ELR (cell line): ENCODE results near the gene APOLD1.
"Not testable (repeated sequence)": the region's sequence is repeated elsewhere in the genome, so short reads cannot be mapped to it uniquely, and the experiment has no call there.

ENCODE experiments used
- DNase-seq: peaks from one replicate; pipeline ENCODE4 v3.0.0-alpha.2; 2015; ENCODE audit warnings: low read depth

APOLD1 gene

DNA sequence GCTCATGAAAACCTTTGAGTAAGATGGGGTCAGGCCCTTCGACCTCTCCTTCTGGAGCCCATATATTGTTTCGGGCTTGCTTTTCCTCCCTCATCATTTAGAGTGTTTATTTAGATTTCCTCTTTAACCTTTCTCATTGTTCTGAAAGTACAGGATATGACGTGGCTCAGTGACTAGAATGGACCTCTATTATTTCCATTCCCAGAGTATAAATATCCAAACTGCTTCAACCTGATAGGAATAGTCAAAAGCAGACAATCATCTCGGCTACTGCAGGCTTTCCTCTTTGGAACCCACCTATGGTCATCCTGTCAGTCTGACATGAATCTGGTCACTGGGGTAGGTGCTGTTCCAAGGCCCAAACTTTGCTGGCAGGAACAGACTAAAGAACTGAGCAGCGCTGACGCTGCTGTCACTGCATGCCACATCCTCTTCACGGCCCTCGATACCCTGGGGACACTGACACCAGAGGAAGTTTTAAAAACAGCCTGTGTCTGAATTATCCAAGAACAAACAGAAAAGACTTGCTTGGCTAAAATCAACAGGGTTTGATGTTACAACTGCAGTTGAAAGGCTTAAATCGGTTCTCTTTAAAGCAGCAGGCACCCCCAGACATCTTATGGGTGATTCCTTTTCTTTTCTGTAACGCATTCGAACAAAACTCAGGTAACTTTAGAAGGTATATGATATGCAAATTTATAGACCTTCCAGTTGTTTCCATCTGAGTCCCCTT, 22.7 kb downstream of the APOLD1 start:
- DNase-seq, result peak; percentile 82

DNA sequence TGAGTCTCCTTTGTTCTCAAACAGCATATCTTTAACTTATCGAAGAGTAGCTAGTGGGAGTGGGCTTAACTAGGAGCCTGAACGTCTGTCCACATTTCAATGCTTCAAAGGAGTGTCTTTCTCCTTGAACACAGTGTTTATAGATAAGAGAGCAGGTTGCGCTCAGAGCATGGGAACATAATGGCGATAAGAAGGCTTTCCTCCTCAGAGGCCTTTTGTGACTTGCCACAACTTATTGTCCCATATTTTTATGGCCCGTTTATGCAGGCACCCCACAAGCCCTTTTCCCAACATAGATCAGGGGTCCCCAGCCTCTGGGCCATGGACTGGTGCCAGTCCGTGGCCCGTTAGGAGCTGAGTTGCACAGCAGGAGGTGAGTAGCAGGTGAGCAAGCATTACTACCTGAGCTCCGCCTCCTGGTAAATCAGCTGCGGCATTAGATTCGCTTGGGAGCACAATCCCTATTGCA, 25.1 kb downstream of the APOLD1 start:
- DNase-seq, result no peak

DNA sequence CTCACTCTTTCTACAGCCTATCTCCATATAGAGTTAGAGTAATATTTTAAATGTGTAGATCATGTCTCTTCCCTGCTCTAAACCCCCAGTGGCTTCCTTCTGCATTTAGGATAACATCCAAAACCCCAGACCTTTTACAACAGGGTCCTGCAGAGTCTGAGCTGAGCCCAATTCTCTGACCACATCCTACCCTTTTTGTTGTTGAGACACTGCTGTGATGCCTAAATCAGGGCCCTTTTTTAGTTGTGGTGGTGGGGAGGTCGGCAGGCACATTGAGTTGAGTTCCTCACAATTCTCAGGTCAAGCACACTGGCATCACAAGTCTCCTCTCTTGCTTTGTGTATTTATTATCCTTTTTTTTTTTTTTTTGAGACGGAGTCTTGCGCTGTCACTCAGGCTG, 25.9 kb downstream of the APOLD1 start:
- DNase-seq, result no peak

DNA sequence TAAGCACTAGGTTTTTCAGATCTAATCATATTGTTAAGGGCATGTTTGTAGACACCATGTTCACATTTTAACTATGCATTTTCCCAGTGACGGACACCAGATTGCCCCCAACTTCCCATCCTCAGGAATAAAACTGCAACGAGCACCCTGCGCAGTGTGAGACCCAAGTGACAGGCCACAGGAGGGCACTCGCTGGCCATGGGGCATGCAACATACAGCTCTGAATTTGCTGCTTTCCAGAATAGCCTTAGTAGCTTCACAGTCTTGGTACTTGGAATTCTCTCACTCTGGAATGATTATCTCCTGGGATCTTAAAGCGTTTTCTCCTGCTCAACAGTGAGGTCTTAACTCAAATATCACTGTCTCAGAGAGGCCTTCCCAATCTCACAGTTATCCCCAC, 26.7 kb downstream of the APOLD1 start:
- peak; percentile 26 for DNase-seq

DNA sequence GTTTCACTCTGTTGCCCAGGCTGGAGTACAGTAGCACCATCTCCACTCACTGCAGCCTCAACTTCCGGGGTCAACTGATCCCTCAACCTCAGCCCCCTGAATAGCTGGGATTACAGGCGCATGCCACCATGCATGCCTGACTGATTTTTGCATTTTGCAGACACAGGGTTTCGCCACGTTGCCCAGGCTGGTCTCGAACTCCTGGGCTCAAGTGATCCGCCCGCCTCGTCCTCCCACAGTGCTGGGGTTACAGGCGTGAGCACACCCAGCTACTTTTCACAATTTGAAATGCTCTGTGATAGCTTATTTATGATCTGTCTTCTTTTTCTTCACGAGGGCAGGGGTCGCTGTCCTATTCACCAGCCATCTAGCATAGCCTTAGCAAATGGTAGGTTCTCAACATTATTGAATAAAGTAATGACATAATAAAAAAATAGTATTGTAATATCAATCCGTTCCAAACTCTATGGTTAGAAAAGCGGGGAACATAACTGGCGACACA, 27.2 kb downstream of the APOLD1 start:
- DNase-seq, result no peak

DNA sequence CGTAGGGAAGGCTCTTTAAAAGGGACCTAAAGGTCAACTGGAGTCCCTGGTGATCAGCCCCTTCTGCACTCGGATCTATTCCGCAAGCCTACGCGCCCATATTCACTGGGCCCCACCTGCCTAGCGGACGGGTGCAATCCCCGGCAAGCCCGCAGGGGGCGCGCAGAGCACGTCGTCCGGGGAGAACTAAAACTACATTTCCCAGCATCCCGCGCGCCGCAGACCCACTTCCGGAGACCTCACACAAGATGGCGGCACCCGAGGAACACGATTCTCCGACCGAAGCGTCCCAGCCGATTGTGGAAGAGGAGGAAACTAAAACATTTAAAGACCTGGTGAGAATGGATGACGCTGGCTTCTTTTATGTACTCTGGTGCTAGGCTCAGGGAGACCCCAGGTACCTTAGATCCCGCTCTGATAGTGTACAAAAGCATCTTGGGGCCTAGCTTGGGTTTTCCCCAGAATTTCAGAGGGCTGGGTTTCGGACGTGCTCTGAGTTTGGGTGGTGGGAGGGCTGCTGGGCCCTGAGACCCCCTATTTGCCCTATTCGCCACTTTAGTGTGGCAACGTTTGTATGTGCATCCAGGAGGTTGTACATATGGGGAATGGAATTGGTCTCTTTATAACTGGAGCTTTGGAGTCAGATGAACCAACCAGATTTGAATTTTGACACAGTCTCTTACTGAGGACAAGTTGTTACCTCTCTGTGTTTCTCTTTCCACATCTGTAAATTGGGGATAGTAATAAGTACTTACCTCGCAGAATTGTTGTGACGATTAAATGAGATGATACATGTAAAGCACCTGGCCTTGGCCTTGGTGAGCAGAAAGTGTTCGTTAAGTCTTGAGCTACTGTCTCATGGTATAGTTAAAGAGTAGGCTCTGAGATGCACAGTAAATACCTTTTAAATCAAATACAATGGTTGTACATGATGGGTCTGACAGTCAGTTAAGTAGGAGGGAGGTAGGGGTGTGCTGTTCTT, 28.0 kb downstream of the APOLD1 start, which contains the start of gene DDX47:
DDX47 (plus strand) TSS at position 227 of the 982 bp plus-strand sequence; CDS start at position 249, 22 bp downstream.
- DNase-seq, result peak; percentile 95

DNA sequence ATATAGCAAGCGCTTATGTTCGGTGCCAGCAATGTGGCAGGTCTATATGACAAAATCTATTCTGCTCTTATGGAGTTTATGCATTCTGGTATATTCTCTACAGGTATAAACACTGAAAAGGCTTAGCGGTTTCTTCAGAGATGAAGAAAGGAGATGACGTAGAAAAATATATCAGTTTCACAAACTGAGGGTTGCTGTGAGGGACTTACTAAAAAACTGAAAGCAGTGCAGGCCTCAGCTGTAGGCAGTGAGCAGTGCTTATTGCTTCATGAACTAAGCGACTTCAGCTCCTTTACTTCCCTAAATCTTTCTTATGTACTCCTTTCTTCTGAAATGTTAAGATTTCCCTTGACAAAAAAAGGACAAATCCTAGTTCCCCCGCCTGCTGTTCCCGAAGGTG, 32.2 kb downstream of the APOLD1 start:
- no peak for DNase-seq

DNA sequence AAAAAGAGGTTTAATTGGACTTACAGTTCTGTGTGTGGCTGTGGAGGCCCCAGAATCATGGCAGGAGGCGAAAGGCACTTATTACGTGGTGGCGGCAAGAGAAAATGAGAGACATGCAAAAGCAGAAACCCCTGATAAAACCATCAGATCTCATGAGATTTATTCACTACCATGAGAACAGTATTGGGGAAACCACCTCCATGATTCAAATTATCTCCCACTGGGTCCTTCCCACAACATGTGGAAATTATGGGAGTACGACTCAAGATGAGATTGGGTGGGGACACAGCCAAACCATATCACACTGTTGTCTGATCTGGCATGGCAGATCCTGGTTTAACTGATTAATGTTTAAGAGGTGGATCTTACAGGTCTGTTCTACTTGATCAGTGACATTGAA, 33.2 kb downstream of the APOLD1 start:
- peak; percentile 49 for DNase-seq

DNA sequence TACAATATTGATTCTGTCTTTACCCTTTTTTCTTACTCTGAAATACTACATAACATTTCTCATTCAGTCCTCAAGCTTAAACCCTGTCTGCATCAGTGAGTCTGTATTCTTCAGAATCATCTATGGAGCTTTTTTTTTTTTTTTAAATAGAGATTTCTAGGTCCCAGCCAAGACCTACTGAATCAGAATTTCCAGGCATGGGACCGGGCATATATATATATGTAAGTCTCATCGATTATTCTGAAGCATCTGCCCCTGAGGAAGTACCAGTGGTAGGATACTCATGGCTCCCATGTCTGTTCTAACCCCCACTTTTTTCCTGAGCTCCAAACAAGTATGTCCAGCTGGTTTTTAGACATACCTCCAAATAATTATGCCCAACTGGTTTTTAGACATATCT, 33.8 kb downstream of the APOLD1 start:
- no peak for DNase-seq

DNA sequence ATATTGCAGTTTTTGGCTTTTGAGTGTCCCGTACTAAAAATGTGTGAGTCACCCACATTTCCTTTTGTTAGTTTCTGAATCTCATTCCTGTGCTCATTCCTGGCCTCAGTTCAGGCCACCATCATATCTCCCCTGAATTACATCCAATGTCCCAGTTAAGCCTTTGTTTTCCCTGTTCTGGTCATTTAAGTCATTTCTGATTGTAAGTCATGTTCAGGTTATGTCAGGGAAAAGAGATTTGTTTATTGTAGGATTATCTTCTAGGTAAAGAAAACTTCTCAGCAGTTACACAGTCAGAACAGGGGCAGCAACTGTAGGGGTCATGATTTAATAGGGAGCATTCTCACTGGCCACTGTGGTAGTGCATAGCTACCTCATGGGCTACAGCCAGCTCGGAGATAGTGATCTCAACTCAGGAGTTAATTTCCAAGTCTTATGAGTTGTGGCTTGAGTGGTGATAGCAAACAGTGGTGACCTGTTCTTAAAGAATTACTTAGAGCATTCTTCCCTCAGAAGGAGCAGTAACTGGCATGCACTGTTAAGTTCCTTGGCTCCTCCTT, 34.4 kb downstream of the APOLD1 start:
- peak; percentile 98 for DNase-seq

DNA sequence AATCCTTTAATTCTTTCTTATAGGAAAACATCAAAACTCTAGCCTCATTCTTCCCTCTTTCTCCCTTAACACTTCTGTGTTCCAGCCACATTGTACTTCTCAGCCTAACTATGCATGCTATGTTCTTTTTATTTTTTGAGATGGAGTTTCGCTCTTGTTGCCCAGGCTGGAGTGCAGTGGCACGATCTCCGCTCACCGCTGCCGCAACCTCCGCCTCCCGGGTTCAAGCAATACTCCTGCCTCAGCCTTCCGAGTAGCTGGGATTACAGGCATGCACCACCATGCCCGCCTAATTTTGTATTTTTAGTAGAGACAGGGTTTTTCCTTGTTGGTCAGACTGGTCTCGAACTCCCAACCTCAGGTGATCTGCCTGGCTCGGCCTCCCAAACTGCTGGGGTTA, 34.9 kb downstream of the APOLD1 start:
- not testable (repeated sequence) for DNase-seq

DNA sequence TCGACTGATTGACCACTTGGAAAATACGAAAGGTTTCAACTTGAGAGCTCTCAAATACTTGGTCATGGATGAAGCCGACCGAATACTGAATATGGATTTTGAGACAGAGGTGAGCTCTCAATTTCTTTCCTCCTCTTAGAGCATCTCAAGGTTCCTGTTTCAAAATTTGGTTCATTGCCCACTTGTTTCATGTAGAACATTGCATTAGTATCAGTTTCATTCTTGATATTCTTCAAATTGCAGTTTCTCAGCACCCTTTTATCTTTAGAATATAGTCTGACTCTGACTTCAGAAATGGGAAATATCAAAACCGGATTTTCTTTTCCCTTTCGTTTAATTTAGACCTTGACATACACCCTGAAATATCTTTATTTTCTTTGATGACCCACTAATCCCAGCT, 36.5 kb downstream of the APOLD1 start:
- DNase-seq, result no peak

DNA sequence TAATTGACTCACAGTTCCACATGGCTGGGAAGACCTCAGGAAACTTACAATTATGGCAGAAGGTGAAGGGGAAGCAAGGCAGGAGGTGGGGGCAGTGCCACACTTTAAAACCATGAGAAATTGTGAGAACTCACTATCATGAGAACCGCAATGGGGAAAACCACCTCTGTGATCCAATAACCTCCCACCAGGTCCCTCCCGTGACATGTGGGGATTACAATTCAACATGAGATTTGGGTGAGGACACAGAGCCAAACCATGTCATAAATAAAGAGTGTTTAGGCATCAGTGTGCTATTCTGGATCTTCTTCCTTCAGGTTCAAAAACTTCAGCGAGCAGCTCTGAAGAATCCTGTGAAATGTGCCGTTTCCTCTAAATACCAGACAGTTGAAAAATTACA, 37.4 kb downstream of the APOLD1 start:
- DNase-seq, result no peak

DNA sequence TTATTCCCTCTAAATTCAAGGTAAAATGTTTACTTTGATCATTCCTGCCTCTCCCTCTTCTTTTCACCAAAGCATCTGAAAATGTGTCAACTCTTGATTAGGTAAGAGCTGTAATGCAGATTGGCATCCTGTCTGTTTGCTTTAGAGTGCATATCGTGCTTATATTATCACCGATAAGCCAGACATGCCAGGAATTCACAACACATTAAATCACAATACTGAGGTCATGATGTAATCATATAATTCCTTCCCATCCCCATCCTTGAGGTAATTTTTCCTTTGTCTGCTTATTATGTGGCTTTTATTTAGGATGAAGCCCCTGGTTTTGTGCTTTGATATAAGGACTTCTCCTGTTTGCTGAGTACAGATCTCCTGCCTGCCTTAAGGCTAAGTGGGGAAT, 37.8 kb downstream of the APOLD1 start:
- peak; percentile 85 for DNase-seq

DNA sequence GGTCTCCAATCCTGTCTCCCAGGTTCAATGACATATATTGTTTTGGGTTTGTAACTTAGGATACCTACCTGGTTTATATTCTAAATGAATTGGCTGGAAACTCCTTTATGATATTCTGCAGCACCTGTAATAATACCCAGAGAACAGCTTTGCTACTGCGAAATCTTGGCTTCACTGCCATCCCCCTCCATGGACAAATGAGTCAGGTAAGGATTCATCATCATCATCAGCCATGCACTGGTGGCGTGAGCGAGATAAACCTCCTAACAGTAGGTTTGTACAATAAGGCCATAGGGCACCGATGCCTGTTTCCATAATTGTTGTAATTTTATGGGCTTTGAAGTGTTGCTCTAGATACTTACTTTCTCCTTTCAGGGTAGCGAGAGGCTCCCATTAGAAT, 38.4 kb downstream of the APOLD1 start:
- peak; percentile 40 for DNase-seq

DNA sequence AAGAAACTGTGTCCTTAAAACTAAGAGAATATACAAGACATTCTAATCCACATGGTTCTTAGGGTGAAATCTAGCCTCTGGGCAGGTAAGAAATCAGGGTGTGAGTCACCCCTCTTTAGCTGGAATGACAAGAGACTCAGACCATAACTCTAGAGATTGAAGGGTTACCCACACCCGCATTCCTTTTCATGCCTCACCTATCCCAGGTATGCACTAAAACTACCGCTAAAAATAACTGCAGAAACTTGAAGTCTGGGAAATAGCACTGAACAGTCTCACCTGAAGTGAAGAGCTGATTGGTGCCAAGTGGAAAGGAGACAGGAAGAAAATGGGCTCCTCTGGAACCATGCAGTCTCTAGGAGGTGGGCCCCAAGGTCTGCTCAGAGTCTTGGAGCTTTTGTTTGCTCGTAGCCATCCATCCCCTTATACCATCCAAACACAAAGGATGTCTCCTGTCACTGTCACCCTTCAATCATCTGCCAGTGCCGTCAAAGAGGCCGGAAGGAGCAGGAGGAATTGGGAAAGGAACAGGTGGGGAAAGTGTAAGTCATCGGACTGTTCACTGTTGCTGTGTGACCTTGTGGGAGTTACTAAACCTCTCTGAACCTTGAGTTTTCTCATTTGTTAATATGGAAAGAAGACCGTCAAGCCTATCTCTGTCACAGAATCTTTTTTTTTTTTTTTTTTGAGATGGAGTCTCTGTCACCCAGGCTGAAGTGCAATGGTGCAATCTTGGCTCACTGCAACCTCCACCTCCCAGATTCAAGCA, 50.1 kb downstream of the APOLD1 start:
- peak; percentile 89 for DNase-seq

DNA sequence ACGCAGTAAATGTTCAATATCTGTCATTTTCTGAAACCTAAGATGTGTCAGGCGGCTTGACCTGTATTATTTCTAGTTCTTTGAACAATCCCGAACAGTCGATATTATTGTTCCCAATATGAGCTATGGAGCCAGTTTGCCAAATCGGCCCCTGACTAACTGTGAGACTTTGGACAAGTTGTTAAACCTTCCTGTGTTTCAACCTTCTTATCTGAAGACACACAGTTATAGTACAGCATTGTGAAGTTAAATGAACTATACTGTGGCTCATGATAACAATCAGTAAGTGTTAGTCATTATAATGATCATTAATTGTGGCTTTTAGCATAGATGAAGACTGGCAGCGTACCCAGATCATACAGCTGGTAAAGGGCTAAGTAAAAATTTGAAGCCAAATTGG, 51.1 kb downstream of the APOLD1 start:
- no peak for DNase-seq

DNA sequence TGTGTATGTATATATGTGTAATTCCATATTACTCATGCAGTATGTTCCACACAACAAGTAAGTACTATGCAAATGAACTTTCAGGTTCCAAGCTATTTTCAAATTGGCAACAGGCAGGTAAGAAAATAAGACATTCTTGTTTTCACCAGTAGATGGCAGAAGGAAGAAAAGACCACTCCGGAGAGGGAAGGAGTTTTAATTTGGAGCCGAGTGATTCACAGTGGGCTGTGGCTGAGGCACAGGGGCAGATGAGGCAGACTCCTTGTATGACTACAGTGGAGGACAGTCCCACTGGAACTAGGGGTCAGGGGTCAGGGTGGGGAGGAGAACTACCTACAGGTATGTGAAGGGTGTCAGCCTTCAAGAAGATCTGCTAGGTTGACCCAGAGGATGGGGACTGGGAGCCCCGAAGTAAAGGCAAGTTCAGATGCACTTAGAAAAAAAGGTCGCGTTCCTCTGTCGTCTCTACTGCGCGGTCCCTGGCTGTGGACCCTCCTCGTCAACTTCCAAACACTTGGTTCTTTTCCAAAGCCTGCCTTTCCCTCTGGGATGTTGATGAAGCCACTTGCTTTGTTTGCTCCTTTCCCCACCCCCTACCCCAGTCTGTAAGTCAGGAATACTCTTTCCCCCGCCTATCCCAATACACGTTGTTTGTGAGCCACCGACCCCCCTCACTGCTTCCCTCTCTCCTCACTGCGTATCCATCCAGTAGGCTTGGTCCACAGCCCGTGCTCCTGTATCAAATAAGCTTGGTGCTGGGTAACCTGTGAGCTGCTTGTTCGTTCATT, 51.8 kb downstream of the APOLD1 start:
- peak; percentile 95 for DNase-seq

DNA sequence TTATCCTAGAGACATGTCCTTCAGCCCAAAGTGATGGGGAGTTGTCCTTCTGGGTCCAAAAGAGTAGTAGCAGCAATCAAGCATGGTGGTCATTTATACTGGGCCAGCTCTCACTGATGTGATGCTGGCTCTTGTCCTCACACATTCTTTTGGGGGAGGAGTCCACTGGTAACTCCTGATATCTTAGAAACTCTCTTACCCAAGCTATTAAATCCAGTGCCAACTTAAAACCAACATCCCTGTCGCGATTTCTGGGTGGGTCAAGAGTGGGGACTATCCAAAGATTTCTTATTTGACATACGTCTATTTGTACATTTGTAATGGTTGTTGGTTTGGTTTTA, 52.3 kb downstream of the APOLD1 start:
- no peak for DNase-seq

DNA sequence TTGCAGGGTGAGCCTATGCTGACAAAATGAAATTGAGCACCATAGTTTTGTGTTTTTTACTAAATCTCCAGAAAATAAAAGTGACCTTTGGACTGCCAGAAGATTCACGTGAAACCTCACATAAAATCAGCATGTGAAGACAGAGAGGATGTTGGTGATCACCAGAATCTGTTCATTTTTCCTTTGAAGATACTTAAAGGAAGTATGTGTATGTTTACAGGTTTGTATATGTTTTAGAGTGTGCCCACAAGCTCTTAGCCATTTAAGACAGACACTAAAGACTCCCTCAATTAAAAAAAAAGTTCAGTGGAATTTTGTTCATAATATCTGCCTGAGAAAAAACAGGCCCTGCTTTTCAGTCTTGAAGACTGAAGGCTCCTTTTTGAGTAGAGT, 53.5 kb downstream of the APOLD1 start:
- DNase-seq, result no peak

DNA sequence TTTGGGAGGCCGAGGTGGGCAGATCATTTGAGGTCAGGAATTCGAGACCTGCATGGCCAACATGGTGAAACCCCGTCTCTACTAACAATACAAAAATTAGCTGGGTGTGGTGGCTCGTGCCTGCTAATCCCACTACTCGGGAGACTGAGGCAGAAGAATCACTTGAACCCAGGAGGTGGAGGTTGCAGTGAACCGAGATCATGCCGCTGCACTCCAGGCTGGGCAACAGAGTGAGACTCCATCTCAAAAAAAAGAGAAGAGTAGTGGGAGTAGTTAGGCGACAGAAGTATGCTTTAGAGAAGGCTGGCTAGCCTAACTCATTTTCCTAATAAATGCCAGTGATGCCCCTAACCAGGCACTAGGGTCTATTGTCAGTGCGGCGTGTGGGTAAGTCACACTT, 54.0 kb downstream of the APOLD1 start:
- not testable (repeated sequence) for DNase-seq
